Hematopoietic multipotent progenitor cell treated with erythropoietin and hydrocortisone succinate and interleukin-3 and kit ligand, for 17 days (in vitro differentiated cells): Measurements from ENCODE around the gene NECAP2.
"Not testable (repeated sequence)": the region's sequence is repeated elsewhere in the genome, so short reads cannot be mapped to it uniquely, and the experiment has no call there.

Source experiments
- DNase-seq: peaks from one replicate; pipeline ENCODE4 v3.0.0-alpha.2; 2015; ENCODE audit warnings: low spot score

Gene NECAP2

GRCh38 chr1:16459352-16459925 is 18.9 kb downstream of the NECAP2 start:
- no peak for DNase-seq

- DNase-seq = no peak
Measured at GRCh38 chr1:16461681-16462080, 21.2 kb downstream of the NECAP2 start.

GRCh38 chr1:16462773-16463330 is 22.3 kb downstream of the NECAP2 start:
- DNase-seq = no peak

GRCh38 chr1:16464917-16465625 is 24.5 kb downstream of the NECAP2 start:
- no peak for DNase-seq

- no peak for DNase-seq
Measured at GRCh38 chr1:16468558-16468957, 28.0 kb downstream of the NECAP2 start.

GRCh38 chr1:16474166-16474800 is 33.8 kb downstream of the NECAP2 start:
- DNase-seq = no peak

GRCh38 chr1:16474891-16475290 is 34.4 kb downstream of the NECAP2 start:
- not testable (repeated sequence) for DNase-seq

GRCh38 chr1:16475771-16476770 is 35.5 kb downstream of the NECAP2 start:
- not testable (repeated sequence) for DNase-seq

GRCh38 chr1:16478091-16478490 is 37.6 kb downstream of the NECAP2 start:
- DNase-seq = no peak

- DNase-seq = not testable (repeated sequence)
Measured at GRCh38 chr1:16483146-16483545, 42.6 kb downstream of the NECAP2 start.

- DNase-seq = not testable (repeated sequence)
Measured at GRCh38 chr1:16483639-16484500, 43.3 kb downstream of the NECAP2 start.

- DNase-seq = no peak
Measured at GRCh38 chr1:16484501-16484835, 43.9 kb downstream of the NECAP2 start.

GRCh38 chr1:16484931-16485330 is 44.4 kb downstream of the NECAP2 start:
- DNase-seq = no peak

- not testable (repeated sequence) for DNase-seq
Measured at GRCh38 chr1:16486316-16486715, 45.8 kb downstream of the NECAP2 start.

GRCh38 chr1:16487011-16487410 is 46.5 kb downstream of the NECAP2 start:
- not testable (repeated sequence) for DNase-seq

GRCh38 chr1:16489195-16489880 is 48.8 kb downstream of the NECAP2 start:
- not testable (repeated sequence) for DNase-seq

GRCh38 chr1:16491056-16491675 is 50.6 kb downstream of the NECAP2 start:
- no peak for DNase-seq

- not testable (repeated sequence) for DNase-seq
Measured at GRCh38 chr1:16492937-16493336, 52.4 kb downstream of the NECAP2 start.

- not testable (repeated sequence) for DNase-seq
Measured at GRCh38 chr1:16493731-16494130, 53.2 kb downstream of the NECAP2 start.

GRCh38 chr1:16497474-16497904 is 57.0 kb downstream of the NECAP2 start:
- DNase-seq = peak; percentile 16
